A673 (cell line): ENCODE measurements around the gene VHLL.

Source experiments
- EZH2 ChIP-seq: fragments of 200-600 bp; sonication (generic); IDR thresholded peaks from 2 replicates; pipeline ENCODE4 v1.6.1; 2017; ENCODE audit warnings: borderline replicate concordance, low read depth, mild to moderate bottlenecking, mixed read lengths, antibody characterized with exemption, low read length; ENCODE audit not compliant: poor library complexity, severe bottlenecking
- TF ChIP-seq, protein P1 (sequence below): fragments of 300-800, 200-600 bp; sonication (generic); conservative IDR thresholded peaks from 2 replicates; pipeline ENCODE4 v1.5.1; 2017; ENCODE audit warnings: low read depth, mild to moderate bottlenecking, antibody characterized with exemption, low read length, moderate library complexity, mixed read lengths

GRCh38 chr1:156310962-156311361, 11.9 kb upstream of the VHLL start:
- TF ChIP-seq, protein P1, sequence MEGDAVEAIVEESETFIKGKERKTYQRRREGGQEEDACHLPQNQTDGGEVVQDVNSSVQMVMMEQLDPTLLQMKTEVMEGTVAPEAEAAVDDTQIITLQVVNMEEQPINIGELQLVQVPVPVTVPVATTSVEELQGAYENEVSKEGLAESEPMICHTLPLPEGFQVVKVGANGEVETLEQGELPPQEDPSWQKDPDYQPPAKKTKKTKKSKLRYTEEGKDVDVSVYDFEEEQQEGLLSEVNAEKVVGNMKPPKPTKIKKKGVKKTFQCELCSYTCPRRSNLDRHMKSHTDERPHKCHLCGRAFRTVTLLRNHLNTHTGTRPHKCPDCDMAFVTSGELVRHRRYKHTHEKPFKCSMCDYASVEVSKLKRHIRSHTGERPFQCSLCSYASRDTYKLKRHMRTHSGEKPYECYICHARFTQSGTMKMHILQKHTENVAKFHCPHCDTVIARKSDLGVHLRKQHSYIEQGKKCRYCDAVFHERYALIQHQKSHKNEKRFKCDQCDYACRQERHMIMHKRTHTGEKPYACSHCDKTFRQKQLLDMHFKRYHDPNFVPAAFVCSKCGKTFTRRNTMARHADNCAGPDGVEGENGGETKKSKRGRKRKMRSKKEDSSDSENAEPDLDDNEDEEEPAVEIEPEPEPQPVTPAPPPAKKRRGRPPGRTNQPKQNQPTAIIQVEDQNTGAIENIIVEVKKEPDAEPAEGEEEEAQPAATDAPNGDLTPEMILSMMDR, result no peak
- no peak for TF ChIP-seq EZH2
